OCI-LY3 (cell line): ENCODE results near the gene SLC25A20.

Experiments used
- H2AFZ ChIP-seq: fragments of 200-600, 300-600 bp; shearing (Covaris generic); 2 replicates; pipeline ENCODE4 v1.6.0; 2014; ENCODE audit warnings: antibody characterized with exemption, low read depth, low read length
- H3K27ac ChIP-seq: fragments of 200-600, 300-600 bp; sonication (generic); 2 replicates; pipeline ENCODE4 v1.5.1; 2014; ENCODE audit warnings: mild to moderate bottlenecking, low read length, moderate library complexity, mixed read lengths
- H3K27me3 ChIP-seq: fragments of 200-600, 300-600 bp; sonication (generic); 2 replicates; pipeline ENCODE4 v1.6.1; 2014; ENCODE audit warnings: low read depth, low read length, mixed read lengths
- H3K36me3 ChIP-seq: fragments of 200-600, 300-600 bp; sonication (generic); replicated peaks from 2 replicates; pipeline ENCODE3; 2014; ENCODE audit warnings: low read depth, low read length, mixed read lengths
- H3K4me1 ChIP-seq: fragments of 300-600, 200-600 bp; sonication (generic); 2 replicates; pipeline ENCODE4 v1.6.1; 2014; ENCODE audit warnings: low read length, mixed read lengths
- H3K4me2 ChIP-seq: fragments of 200-600, 300-600 bp; sonication (generic); 2 replicates; pipeline ENCODE4 v1.6.1; 2014; ENCODE audit warnings: low read length, mixed read lengths
- H3K4me3 ChIP-seq: fragments of 300-600, 200-600 bp; sonication (generic); 2 replicates; pipeline ENCODE4 v1.5.1; 2014; ENCODE audit warnings: antibody characterized with exemption, mild to moderate bottlenecking, low read length, moderate library complexity
- H3K79me2 ChIP-seq: fragments of 300-600, 200-600 bp; shearing (Covaris generic); 2 replicates; pipeline ENCODE4 v1.6.1; 2014; ENCODE audit warnings: mild to moderate bottlenecking, low read length, mixed read lengths
- H3K9ac ChIP-seq: fragments of 300-600, 200-600 bp; shearing (Covaris generic); 2 replicates; pipeline ENCODE4 v1.6.0; 2014; ENCODE audit warnings: mild to moderate bottlenecking, low read length, moderate library complexity
- H3K9me3 ChIP-seq: fragments of 200-600, 300-600 bp; shearing (Covaris generic); 2 replicates; pipeline ENCODE4 v1.6.1; 2014; ENCODE audit warnings: low read length, mixed read lengths; ENCODE audit not compliant: insufficient read depth
- H4K20me1 ChIP-seq: fragments of 200-600, 300-600 bp; sonication (generic); 2 replicates; pipeline ENCODE4 v1.6.1; 2016; ENCODE audit warnings: low read length, mixed read lengths; ENCODE audit not compliant: insufficient read depth
- EZH2phosphoT487 ChIP-seq: fragments of 200-600 bp; shearing (Covaris generic); IDR thresholded peaks from 2 replicates; pipeline ENCODE4 v1.6.1; 2018; ENCODE audit warnings: antibody characterized with exemption, mixed run types, low read depth
- TF ChIP-seq, protein P1 (sequence below): fragments of 200-600, 300-600 bp; sonication (generic); IDR thresholded peaks from 2 replicates; pipeline ENCODE4 v1.5.1; 2014; ENCODE audit warnings: antibody characterized with exemption, low read length, low read depth

SLC25A20 gene

DNA sequence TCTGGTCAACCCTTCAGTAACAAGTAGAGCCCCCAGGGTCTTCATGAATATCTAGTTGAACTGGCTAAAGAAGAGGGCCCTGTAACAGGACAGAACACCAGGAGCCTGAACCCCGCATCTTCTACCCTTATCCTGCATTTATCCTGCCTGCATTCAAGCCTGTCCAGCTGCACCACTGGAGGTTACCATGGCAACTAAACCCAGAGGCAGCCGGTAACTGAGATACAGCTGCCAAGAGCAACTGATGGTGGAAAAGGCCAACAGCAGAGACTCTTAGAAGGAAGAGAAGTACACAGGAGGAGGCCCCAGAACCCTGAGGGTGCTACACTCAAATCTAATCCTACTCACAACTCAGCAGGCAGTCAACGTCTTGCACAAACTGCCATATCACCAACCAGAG, 47.3 kb downstream of the SLC25A20 start:
- Histone ChIP-seq H3K9me3 (no peaks in the 10 kb centered on the region), H2AFZ (no peak overlapping the region), H3K79me2 (peaks cover 8% of the 10 kb centered on the region), H3K9ac (no peak overlapping the region), H3K4me3 (no peak overlapping the region), H4K20me1 (no peaks in the 10 kb centered on the region), H3K36me3 (no peaks in the 10 kb centered on the region), H3K27me3 (no peaks in the 10 kb centered on the region), H3K4me1 (peaks cover 19% of the 10 kb centered on the region), H3K4me2 (no peak overlapping the region), H3K27ac (no peak overlapping the region)
- TF ChIP-seq EZH2phosphoT487 = no peak
- TF ChIP-seq, protein P1, sequence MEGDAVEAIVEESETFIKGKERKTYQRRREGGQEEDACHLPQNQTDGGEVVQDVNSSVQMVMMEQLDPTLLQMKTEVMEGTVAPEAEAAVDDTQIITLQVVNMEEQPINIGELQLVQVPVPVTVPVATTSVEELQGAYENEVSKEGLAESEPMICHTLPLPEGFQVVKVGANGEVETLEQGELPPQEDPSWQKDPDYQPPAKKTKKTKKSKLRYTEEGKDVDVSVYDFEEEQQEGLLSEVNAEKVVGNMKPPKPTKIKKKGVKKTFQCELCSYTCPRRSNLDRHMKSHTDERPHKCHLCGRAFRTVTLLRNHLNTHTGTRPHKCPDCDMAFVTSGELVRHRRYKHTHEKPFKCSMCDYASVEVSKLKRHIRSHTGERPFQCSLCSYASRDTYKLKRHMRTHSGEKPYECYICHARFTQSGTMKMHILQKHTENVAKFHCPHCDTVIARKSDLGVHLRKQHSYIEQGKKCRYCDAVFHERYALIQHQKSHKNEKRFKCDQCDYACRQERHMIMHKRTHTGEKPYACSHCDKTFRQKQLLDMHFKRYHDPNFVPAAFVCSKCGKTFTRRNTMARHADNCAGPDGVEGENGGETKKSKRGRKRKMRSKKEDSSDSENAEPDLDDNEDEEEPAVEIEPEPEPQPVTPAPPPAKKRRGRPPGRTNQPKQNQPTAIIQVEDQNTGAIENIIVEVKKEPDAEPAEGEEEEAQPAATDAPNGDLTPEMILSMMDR = no peak

DNA sequence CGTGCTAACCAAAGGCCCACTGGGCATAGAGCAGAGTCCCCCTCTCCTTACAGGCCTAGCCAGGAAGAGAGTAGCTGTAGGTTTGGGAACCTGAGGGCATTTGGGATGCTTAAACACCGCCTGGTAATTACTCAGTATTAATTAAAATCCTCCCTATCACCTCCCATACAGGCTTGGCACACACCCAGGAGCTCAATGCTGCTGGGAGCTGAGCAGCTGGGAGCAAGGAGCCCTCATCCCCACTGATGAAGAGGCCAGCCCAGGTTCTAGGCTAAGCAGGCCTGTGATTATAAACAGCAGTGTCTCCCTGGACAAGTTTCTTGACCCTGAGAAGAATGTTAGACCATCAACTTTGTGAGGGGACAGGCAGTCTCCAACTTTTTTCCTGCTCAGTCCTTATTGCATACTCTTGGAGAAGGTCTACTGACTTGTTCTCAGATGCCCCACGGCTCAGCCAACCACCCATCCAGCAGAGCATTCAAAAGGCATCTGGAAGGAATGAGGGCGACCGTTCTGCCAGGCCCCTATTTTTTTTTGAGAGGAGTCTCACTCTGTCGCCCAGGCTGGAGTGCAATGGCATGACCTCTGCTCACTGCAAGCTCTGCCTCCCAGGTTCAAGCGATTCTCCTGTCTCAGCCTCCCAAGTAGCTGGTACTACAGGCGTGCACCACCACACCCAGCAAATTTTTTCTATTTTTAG, 49.7 kb downstream of the SLC25A20 start:
- H3K79me2 ChIP-seq = peaks cover 16% of the 10 kb centered on the region
- no peak overlapping the region for H2AFZ ChIP-seq
- H3K9ac ChIP-seq = no peak overlapping the region
- H3K27ac ChIP-seq = no peak overlapping the region
- no peaks in the 10 kb centered on the region for H4K20me1 ChIP-seq
- H3K4me1 ChIP-seq = peaks cover 19% of the 10 kb centered on the region
- no peak overlapping the region for H3K4me3 ChIP-seq
- H3K36me3 ChIP-seq = no peaks in the 10 kb centered on the region
- H3K9me3 ChIP-seq = no peaks in the 10 kb centered on the region
- TF ChIP-seq EZH2phosphoT487 = no peak
- TF ChIP-seq, protein P1 = no peak
- H3K4me2 ChIP-seq = peak overlapping the region; percentile 89; the same call in 1 of the 2 replicates
- H3K27me3 ChIP-seq = no peaks in the 10 kb centered on the region

DNA sequence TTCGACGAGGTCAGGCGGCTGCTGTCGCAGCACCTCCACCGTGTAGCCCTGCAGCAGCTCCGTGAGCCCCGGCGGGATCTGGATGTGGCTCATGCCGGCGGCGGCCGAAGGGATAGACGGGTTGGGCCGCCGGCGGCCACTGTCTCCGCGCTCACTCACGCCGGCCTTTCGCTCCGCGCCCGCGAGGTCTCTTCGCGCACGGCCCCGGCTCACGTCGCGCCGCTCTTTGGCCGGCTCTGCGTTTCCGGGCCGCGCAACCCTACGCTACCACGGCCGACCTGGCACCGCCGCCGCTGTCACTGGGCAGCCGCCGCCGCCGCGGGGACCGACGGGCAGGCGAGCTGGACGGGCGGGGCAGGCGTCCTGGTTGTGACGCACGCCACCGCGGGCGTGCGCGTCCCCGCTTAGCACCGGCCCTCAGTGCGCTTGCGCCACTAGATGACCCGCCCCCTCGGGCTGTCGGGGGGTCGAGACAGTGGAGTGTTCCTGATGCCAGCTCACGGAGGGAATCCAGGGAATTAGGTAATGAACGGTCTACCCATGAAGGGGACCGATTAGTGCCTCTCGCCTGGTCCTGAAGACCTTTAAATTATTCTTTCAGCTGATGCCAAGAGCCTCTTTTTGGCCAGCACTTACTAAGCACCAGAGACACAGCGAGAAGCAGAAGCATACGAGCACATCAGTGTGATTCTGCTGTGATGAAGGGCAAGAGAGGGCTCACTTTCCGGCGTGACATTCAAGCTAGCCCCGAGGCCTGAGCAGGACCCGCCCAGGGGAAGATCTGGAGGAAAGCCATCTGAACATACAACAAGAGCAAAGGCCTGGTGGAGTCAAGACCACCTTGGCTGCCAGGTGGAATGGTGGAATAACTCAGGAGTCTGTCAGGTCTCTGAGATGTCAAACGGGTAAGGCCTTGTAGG, 50.9 kb downstream of the SLC25A20 start, which contains the start of gene PRKAR2A:
TSS of gene PRKAR2A (minus strand) at position 371 of the 920 bp plus-strand sequence. CDS start at position 93, 278 bp downstream.
- no peak within 1 kb of the TSS; the same call in 1 of the 2 replicates for H3K27ac ChIP-seq
- H4K20me1 ChIP-seq = no peaks in the 10 kb centered on the region
- peaks cover 16% of the 10 kb centered on the region for H3K79me2 ChIP-seq
- peak within 1 kb of the TSS; percentile 75 for H2AFZ ChIP-seq
- H3K9ac ChIP-seq = peak within 1 kb of the TSS; percentile 74
- no peak for TF ChIP-seq EZH2phosphoT487
- TF ChIP-seq, protein P1 = no peak
- H3K27me3 ChIP-seq = no peaks in the 10 kb centered on the region
- H3K4me1 ChIP-seq = peaks cover 19% of the 10 kb centered on the region
- H3K4me2 ChIP-seq = peak within 1 kb of the TSS; percentile 89
- H3K4me3 ChIP-seq = peak within 1 kb of the TSS; percentile 84
- no peaks in the 10 kb centered on the region for H3K36me3 ChIP-seq
- H3K9me3 ChIP-seq = no peaks in the 10 kb centered on the region

DNA sequence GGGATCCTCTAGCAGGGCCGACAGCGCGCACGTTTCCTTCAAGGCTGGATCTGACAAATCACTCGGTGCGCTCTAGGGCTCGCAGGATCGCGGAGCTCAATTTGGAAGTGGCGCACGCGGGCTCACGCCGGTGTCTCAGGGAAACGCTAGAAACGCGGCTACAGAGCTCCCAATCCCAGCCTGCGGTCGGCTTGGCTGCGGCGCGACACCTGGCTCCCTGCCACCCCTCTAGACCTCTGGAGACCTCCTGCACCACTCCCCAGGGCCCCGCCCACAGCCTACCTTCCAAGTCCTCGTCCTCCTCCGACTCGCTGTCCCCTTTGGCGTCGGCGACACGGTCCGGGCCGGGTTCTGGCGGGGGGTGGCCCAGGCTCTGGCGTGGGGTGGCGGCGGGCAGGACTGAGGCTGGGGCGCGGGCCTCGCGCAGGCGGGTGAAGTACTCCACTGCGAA, 51.6 kb downstream of the SLC25A20 start:
- Histone ChIP-seq H3K36me3 (no peaks in the 10 kb centered on the region), H3K4me1 (peaks cover 12% of the 10 kb centered on the region), H3K27ac (no peak overlapping the region; the same call in 1 of the 2 replicates), H3K9me3 (no peaks in the 10 kb centered on the region), H3K79me2 (peaks cover 16% of the 10 kb centered on the region), H3K27me3 (no peaks in the 10 kb centered on the region), H3K4me3 (peak overlapping the region; percentile 84), H4K20me1 (no peaks in the 10 kb centered on the region), H2AFZ (peak overlapping the region; percentile 58; the same call in 1 of the 2 replicates), H3K9ac (peak overlapping the region; percentile 74), H3K4me2 (peak overlapping the region; percentile 89)
- TF ChIP-seq, protein P1 = no peak
- TF ChIP-seq EZH2phosphoT487 = no peak
